Ovary (tissue), 3 donors: ENCODE data around the gene DCUN1D1.

Experiments used
- EP300 ChIP-seq: sonication (generic); formaldehyde crosslinking; IDR thresholded peaks from one replicate; pipeline ENCODE4 v1.6.1; 2017; ENCODE audit warnings: antibody characterized with exemption
- POLR2A ChIP-seq: fragments of 450-650 bp; IDR thresholded peaks from one replicate; pipeline ENCODE4 v1.6.1; 2017; ENCODE audit warnings: antibody characterized with exemption, mild to moderate bottlenecking, moderate library complexity
- TF ChIP-seq, protein P1 (sequence below), 3 donors: fragments of 450-650 bp in 2 of 3; fragments of 200-600 bp in 1 of 3; IDR thresholded peaks; one replicate each; pipeline versions ENCODE4 v1.5.1 to v1.8.0; 2016 to 2022; ENCODE audit warnings: antibody characterized with exemption in 3 of 3, mild to moderate bottlenecking in 1 of 3
- donor health status: DM: no; HTN: no; CAD: no.

- TF ChIP-seq, protein P1, sequence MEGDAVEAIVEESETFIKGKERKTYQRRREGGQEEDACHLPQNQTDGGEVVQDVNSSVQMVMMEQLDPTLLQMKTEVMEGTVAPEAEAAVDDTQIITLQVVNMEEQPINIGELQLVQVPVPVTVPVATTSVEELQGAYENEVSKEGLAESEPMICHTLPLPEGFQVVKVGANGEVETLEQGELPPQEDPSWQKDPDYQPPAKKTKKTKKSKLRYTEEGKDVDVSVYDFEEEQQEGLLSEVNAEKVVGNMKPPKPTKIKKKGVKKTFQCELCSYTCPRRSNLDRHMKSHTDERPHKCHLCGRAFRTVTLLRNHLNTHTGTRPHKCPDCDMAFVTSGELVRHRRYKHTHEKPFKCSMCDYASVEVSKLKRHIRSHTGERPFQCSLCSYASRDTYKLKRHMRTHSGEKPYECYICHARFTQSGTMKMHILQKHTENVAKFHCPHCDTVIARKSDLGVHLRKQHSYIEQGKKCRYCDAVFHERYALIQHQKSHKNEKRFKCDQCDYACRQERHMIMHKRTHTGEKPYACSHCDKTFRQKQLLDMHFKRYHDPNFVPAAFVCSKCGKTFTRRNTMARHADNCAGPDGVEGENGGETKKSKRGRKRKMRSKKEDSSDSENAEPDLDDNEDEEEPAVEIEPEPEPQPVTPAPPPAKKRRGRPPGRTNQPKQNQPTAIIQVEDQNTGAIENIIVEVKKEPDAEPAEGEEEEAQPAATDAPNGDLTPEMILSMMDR (IDR thresholded peaks at IDR 0.05) = no peak
- TF ChIP-seq POLR2A (no peak), EP300 (no peak)
Observed at GRCh38 chr3:182917134-182917533, 63.2 kb downstream of the DCUN1D1 start.
